Suprapubic skin (tissue), 4 donors: ENCODE measurements around the gene LMBR1L. TPM values are rescaled to one million over a fixed set of nuclear protein-coding genes. Genes with fewer than 3 reads are reported as not detected.

ENCODE experiments used
- DNase-seq, 2 donors: peaks; one replicate each; pipeline ENCODE4 v3.0.0-alpha.2; 2019; ENCODE audit warnings: low spot score in 2 of 2
- H3K27ac ChIP-seq: fragments of 200-600 bp; sonication (generic); one replicate; pipeline ENCODE4 v1.5.1; 2019
- H3K27me3 ChIP-seq: fragments of 200-600 bp; sonication (generic); one replicate; pipeline ENCODE4 v1.5.1; 2019
- H3K36me3 ChIP-seq: fragments of 200-600 bp; sonication (generic); one replicate; pipeline ENCODE4 v1.5.1; 2019
- H3K4me1 ChIP-seq: fragments of 200-600 bp; sonication (generic); one replicate; pipeline ENCODE4 v1.5.1; 2019
- H3K4me3 ChIP-seq: fragments of 200-600 bp; sonication (generic); one replicate; pipeline ENCODE4 v1.5.1; 2019; ENCODE audit warnings: mild to moderate bottlenecking
- H3K9me3 ChIP-seq: fragments of 200-600 bp; sonication (generic); one replicate; pipeline ENCODE4 v1.5.1; 2019
- EP300 ChIP-seq: sonication (generic); formaldehyde crosslinking; IDR thresholded peaks from one replicate; pipeline ENCODE4 v1.6.1; 2017; ENCODE audit warnings: antibody characterized with exemption
- POLR2A ChIP-seq, 2 donors: fragments of 450-650 bp; IDR thresholded peaks; one replicate each; pipeline ENCODE4 v1.6.1; 2017; ENCODE audit warnings: antibody characterized with exemption in 2 of 2, mild to moderate bottlenecking in 2 of 2, moderate library complexity in 2 of 2
- POLR2AphosphoS5 ChIP-seq, 3 donors: sonication (generic); formaldehyde crosslinking; IDR thresholded peaks; one replicate each; pipeline ENCODE4 v1.6.1; 2017; ENCODE audit warnings: antibody characterized with exemption in 3 of 3
- WGBS: methylation state at CpG from one replicate; pipeline ENCODE4 v1.1.5; 2018; 5-methylcytosine and 5-hydroxymethylcytosine counted together
- total RNA-seq, 4 donors: library from RNA; depleted of rRNA; stranded (reverse); fragments of >200 nt; gene quantifications; one replicate each; pipeline ENCODE4 v1.1.0, GENCODE V29; 2016
- TF ChIP-seq, protein P1 (sequence below), 2 donors: fragments of 200-600 bp in 1 of 2; fragments of 450-650 bp in 1 of 2; sonication (generic) in 1 of 2; IDR thresholded peaks; one replicate each; pipeline ENCODE4 v1.5.1; 2016 to 2019; ENCODE audit warnings: antibody characterized with exemption in 2 of 2, mild to moderate bottlenecking in 1 of 2, moderate library complexity in 1 of 2

The LMBR1L gene
- total RNA-seq, 4 donors from 2014 or later = 25.3 to 152 (median 62.3) TPM

DNA sequence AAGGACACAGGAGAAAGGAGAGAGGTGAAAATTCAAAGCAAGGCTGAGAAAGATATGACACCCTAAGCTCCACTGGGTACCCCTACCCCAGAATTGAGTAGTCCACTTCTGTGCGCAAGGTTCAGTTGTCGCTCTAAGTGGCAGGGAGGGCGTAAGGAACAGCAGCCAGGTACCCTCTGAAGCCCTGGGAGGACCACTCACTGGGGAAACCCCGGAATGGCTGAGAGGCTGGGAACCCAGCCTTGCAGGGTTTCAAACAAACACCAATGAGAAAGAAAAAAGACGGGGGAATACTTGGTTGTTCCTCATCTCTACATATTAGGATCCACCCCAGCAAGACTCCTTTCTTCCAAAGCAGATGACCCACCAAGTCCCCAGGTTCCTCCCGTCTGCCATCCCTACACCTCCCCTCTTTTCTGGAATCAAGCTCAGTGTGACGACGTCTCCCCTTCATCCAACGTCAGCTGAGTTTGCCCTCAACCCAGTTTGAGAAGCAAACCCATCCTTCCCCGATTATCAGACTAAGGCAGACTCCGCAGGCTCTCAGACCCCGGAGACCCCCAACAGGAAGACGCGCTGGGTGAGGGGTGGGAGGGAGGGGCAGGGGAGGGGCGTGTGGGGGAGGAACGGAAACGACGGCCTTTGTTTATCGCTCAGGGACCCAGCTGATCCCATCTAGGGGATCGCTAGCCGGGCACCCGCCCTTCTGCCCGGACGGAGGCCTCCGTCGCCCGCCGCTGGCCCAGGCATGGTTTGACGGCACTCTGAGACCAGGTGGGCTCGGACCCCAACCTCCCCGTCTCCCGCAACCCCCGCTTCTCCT lies 795 bp downstream of the LMBR1L start:
- WGBS = 8% methylated on average over 12 of the region's 33 CpGs
- no peaks in the 10 kb centered on the region for H3K9me3 ChIP-seq
- DNase-seq = no peak
- H3K27me3 ChIP-seq = no peaks in the 10 kb centered on the region
- peaks cover 55% of the 10 kb centered on the region for H3K4me1 ChIP-seq
- peak overlapping the region; percentile 86 for H3K4me3 ChIP-seq
- TF ChIP-seq, protein P1, sequence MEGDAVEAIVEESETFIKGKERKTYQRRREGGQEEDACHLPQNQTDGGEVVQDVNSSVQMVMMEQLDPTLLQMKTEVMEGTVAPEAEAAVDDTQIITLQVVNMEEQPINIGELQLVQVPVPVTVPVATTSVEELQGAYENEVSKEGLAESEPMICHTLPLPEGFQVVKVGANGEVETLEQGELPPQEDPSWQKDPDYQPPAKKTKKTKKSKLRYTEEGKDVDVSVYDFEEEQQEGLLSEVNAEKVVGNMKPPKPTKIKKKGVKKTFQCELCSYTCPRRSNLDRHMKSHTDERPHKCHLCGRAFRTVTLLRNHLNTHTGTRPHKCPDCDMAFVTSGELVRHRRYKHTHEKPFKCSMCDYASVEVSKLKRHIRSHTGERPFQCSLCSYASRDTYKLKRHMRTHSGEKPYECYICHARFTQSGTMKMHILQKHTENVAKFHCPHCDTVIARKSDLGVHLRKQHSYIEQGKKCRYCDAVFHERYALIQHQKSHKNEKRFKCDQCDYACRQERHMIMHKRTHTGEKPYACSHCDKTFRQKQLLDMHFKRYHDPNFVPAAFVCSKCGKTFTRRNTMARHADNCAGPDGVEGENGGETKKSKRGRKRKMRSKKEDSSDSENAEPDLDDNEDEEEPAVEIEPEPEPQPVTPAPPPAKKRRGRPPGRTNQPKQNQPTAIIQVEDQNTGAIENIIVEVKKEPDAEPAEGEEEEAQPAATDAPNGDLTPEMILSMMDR (IDR thresholded peaks at IDR 0.05) = no peak
- TF ChIP-seq POLR2AphosphoS5 (IDR thresholded peaks at IDR 0.05) (no peak), POLR2A (IDR thresholded peaks at IDR 0.05) (no peak), EP300 (no peak)
- H3K36me3 ChIP-seq = peaks cover 16% of the 10 kb centered on the region
- H3K27ac ChIP-seq = peak overlapping the region; percentile 92

DNA sequence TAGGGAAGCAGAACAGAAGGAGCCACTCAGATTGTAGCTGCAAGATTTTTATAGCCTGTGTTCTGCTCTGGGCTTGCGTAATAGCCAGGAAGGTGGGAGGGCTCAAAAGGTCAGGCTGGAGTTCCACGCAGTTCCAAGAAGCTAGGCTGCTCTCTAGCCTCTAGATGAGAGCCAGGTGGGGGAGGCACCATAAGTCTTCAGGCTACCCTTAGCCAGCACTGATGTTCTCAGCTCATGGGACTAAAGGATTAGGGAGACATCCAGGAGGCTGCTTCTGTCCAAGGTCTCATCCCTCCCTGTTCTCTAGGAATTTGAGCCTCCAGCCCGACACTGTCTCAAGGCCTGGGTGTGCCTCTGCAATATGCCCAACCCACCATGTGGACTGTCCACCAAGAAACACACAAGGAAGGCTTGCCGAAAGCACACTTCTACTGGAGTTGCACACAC lies 1.7 kb downstream of the LMBR1L start:
- peaks cover 60% of the 10 kb centered on the region for H3K4me1 ChIP-seq
- no peak for TF ChIP-seq POLR2AphosphoS5 (IDR thresholded peaks at IDR 0.05)
- TF ChIP-seq, protein P1 (IDR thresholded peaks at IDR 0.05) = no peak
- TF ChIP-seq EP300 = no peak
- no peak for TF ChIP-seq POLR2A (IDR thresholded peaks at IDR 0.05)
- H3K36me3 ChIP-seq = peaks cover 24% of the 10 kb centered on the region
- no peaks in the 10 kb centered on the region for H3K27me3 ChIP-seq
- no peak for DNase-seq
- H3K9me3 ChIP-seq = no peaks in the 10 kb centered on the region
- peak overlapping the region; percentile 92 for H3K27ac ChIP-seq
- WGBS = 34% methylated on average over 4 of the region's 4 CpGs
- peak overlapping the region; percentile 86 for H3K4me3 ChIP-seq

DNA sequence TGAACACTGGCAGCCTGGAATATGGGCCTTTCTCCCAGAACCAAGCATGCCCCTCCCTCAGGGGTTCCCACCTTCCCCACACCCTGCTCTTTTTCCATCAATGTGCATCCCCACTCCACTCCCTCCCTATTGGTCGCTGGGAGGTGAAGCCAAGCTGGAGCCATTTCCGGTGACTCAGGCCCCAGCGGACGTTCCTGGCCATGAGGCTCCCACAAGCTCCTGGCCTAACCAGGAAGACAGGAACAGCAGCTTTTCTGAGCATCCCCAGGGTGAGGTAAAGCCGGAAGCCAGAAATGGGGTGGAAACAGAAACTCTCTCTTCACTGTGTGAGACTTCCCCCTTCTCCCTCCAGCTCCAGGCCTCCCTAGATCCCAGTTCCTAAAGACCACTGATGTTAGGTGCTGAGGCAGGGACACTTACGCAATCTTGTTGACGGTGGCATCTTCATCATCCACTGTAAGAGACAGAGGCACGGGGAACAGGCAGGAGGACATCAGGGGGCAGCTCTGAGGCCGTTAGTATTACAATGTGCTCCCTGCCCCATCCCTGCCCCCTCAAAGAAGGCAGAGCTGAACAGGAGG lies 5.1 kb downstream of the LMBR1L start:
- DNase-seq = no peak
- Histone ChIP-seq H3K27me3 (no peaks in the 10 kb centered on the region), H3K4me1 (peaks cover 53% of the 10 kb centered on the region), H3K27ac (no peak overlapping the region), H3K36me3 (peaks cover 58% of the 10 kb centered on the region), H3K9me3 (no peaks in the 10 kb centered on the region), H3K4me3 (no peak overlapping the region)
- WGBS = 71% methylated on average over 8 of the region's 9 CpGs
- TF ChIP-seq, protein P1 (IDR thresholded peaks at IDR 0.05) = no peak
- TF ChIP-seq EP300 (no peak), POLR2AphosphoS5 (IDR thresholded peaks at IDR 0.05) (no peak), POLR2A (IDR thresholded peaks at IDR 0.05) (no peak)

DNA sequence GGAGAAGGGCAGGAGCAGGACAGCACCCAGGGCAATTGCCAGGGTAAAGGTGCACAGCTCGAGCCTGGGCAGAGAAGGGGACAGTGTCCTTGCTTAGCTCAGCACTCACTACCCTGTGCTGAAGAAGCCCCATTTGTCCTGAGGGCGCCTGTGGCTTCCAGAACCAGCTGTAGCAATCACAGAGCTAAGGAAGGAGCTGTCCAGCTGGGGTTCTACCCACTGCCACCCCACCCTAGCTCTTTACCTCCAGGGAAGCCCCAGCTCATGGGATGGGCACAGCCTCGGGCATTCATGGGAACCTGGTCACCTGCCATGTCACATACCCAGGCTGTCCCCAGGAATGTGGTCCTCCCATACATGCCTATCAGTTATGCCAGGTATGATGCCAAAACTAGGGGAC lies 5.8 kb downstream of the LMBR1L start:
- Histone ChIP-seq H3K4me1 (peaks cover 51% of the 10 kb centered on the region), H3K36me3 (peaks cover 66% of the 10 kb centered on the region), H3K27me3 (no peaks in the 10 kb centered on the region), H3K27ac (no peak overlapping the region), H3K4me3 (no peak overlapping the region), H3K9me3 (no peaks in the 10 kb centered on the region)
- no peak for DNase-seq
- WGBS = no CpG with 5 or more reads among the region's 3 CpGs
- TF ChIP-seq POLR2A (IDR thresholded peaks at IDR 0.05) = no peak
- TF ChIP-seq EP300 = no peak
- TF ChIP-seq, protein P1 (IDR thresholded peaks at IDR 0.05) = no peak
- TF ChIP-seq POLR2AphosphoS5 (IDR thresholded peaks at IDR 0.05) = no peak

DNA sequence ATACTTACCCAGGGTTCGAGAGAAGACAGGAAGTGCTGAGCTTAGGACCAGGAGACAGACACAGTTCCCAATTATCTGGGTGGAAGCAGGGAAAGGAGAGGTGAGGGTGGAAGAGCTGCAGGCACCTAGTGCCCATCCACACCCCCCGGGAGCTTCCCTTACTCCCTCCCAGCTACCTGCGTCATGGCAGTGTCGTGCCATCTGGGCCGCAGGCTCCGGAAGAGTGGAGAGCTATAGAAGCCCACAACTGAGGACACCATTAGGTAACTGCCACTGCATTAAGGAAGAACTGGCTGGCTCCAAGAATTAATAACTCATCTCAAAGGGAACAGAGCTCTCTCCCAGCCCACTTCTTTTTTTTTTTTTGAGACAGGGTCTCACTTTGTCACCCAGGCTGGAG lies 10.3 kb downstream of the LMBR1L start:
- Histone ChIP-seq H3K4me3 (no peak overlapping the region), H3K36me3 (peaks cover 85% of the 10 kb centered on the region), H3K4me1 (peaks cover 11% of the 10 kb centered on the region), H3K9me3 (no peaks in the 10 kb centered on the region), H3K27me3 (no peaks in the 10 kb centered on the region), H3K27ac (no peak overlapping the region)
- DNase-seq = no peak
- 94% methylated on average over 6 of the region's 6 CpGs for WGBS
- TF ChIP-seq POLR2A (IDR thresholded peaks at IDR 0.05) (no peak), POLR2AphosphoS5 (IDR thresholded peaks at IDR 0.05) (no peak), EP300 (no peak)
- TF ChIP-seq, protein P1 (IDR thresholded peaks at IDR 0.05) = no peak
